Astrocyte of the cerebellum (primary cell): ENCODE data around the gene TOR2A.

ENCODE experiments used
- DNase-seq: peaks from one replicate; pipeline ENCODE4 v3.0.0-alpha.2; 2011; ENCODE audit warnings: low read depth
- H3K4me3 ChIP-seq: 2 replicates; pipeline ENCODE4 v1.5.1; 2011; ENCODE audit warnings: mild to moderate bottlenecking, low read depth, low read length, moderate library complexity
- in situ Hi-C: cut with HindIII; loops from 2 replicates; pipeline ENCODE4 v1.10.0; 2017; ENCODE audit warnings: low sequenced_read_pairs
- TF ChIP-seq, protein P1 (sequence below): IDR thresholded peaks from 2 replicates; pipeline ENCODE4 v1.5.1; 2012; ENCODE audit warnings: low read length, low read depth, moderate library complexity, mild to moderate bottlenecking; ENCODE audit errors: missing control alignments

TOR2A gene

DNA sequence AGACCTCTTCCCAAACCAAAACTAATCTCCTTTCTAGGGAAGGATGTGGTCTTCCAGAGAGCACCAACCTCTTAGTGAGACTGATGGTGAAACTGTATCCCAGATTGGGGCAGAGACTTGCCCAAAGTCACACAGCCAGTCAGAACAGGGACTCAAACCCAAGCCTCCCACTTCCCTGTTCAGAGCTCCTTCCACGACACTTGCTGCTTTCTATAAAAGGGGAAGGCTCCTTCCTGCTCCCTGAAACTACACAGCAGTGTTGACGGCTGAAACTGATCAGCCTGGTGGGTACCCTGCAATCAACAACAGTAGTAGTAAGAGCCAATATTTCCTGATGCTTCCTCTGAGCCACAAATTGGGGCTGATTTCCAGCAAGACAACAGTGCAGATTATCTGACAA lies 1.5 kb downstream of the TOR2A start:
- in situ Hi-C loops: no loop called here
- DNase-seq: no peak
- H3K4me3 ChIP-seq: no peak overlapping the region
- TF ChIP-seq, protein P1, sequence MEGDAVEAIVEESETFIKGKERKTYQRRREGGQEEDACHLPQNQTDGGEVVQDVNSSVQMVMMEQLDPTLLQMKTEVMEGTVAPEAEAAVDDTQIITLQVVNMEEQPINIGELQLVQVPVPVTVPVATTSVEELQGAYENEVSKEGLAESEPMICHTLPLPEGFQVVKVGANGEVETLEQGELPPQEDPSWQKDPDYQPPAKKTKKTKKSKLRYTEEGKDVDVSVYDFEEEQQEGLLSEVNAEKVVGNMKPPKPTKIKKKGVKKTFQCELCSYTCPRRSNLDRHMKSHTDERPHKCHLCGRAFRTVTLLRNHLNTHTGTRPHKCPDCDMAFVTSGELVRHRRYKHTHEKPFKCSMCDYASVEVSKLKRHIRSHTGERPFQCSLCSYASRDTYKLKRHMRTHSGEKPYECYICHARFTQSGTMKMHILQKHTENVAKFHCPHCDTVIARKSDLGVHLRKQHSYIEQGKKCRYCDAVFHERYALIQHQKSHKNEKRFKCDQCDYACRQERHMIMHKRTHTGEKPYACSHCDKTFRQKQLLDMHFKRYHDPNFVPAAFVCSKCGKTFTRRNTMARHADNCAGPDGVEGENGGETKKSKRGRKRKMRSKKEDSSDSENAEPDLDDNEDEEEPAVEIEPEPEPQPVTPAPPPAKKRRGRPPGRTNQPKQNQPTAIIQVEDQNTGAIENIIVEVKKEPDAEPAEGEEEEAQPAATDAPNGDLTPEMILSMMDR: no peak

DNA sequence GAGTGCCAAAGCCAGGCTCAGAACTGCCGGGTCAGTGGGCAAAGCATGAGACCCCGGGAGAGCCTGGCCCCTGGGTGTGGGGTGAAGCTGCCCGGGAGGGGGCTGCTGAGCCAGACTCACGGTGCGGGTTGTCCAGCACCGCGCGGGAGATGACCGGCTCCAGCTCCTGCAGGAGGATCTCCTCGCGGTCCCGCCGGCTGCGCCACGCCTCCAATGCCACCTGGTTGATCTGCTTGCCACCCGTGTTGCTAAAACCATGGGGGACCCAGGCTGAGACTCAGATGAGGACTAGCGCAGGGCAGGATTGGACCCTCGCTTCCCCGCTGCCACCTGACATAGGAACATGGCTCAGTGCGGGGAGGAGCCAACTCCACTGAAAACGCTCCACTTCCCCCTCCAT lies 2.6 kb downstream of the TOR2A start:
- in situ Hi-C loops: no loop called here
- H3K4me3 ChIP-seq: no peak overlapping the region
- no peak for DNase-seq
- TF ChIP-seq, protein P1: no peak

DNA sequence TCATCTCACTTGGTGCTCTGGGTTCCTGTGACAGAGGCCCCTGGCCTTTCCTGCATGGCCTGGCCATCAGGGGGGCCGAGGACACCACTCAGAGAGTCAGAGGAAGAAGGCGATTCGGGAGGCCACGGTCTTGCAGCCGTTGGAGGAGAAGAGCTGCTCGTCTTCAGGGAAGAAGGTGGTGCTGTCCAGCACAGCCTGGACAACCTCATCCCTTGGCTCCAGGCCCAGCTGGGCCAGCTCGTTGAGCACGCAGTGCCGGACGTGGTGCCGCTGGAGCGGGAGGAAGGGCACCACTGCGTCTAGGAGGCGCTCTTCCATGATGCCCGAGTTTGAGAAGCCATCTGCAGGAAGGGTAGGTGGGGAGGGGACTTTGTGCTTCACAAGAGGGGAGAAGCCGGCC lies 3.2 kb downstream of the TOR2A start:
- TF ChIP-seq, protein P1: no peak
- no peak overlapping the region for H3K4me3 ChIP-seq
- no peak for DNase-seq
- in situ Hi-C loops: no loop called here

DNA sequence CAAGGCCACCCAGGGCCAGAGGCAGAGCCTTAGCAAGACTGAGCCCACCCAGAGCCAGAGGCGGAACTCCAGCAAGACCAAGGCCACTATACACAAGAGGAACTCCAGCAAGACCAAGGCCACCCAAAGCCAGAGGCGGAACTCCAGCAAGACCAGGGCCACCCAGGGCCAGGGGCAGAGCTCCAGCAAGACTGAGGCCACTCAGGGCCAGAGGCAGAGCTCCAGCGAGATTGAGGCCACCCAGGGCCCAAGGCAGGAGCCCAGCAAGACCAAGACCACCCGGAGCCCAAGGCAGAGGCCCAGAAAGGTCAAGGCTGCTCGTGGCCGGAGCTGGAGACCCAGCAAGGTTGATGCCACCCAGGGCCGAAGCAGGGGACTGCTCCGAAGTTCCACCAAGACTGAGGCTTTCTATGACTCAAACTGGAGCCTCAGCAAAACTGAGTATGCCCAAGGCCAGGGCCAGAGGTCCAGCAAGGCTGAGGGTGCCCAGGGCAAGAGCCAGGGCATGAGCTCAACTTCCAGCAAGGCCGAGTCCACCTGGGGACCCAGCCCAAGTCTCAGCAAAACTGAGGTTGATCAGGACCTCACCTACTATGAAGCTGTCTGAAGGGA lies 4.2 kb downstream of the TOR2A start:
- no peak overlapping the region for H3K4me3 ChIP-seq
- TF ChIP-seq, protein P1: no peak
- in situ Hi-C loops: no loop called here
- no peak for DNase-seq

DNA sequence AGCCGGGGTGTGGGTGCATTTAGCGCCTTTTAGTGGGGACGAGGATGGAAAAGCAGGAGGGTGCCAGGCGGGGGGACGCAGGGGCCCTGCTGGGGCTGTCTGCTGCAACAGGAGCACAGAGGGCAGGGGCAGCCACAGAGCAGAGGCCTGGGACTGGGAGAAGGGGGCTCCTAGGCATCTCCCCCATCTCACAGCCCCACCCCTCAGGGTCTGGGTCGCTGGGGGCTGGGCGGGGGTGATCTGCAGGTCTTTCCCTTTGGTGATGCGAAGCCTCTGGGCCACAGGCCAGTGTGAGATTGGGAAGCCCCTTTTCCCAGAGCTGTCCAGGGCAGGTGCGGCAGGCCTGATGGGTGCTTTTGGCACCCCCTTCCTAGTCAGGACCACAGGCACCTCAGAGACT lies 4.8 kb downstream of the TOR2A start:
- in situ Hi-C loops: no loop called here
- TF ChIP-seq, protein P1: no peak
- DNase-seq: no peak
- no peak overlapping the region for H3K4me3 ChIP-seq

DNA sequence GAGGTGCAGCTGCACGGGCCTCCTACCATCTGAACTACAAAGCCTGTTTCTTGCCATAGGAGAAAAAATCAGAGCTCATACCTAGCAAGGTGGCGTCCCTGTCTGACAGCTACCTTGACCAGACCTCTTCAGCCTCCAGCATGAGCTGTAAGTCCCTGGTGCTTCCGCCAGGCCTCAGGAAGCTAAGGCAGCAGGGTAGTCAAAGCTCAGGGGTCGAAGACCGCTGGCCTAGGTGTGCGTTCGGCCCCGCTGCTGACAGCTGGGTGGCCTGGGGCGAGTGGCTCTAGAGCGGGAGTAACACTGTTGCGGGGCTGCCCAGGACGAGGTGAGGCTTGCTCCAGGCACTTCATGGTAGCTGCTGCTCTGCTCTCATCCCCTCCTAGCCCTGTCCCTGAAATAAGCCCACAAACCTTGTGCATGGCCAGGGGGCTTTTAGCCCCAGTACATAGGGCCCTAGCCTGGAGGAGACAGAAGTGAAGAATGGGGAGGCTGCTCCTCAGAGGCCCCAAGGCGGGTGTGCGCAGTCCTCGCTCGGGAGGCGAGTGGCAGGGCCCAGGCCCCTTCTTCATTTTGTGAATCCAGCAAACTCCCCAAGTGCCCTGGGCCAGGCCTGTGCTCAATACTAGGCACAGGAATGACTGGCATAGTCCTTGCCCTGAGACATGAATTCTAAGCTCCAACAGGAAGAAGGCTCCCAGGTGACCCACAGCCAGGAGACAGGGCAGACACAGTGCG lies 5.4 kb downstream of the TOR2A start:
- TF ChIP-seq, protein P1: no peak
- no peak overlapping the region for H3K4me3 ChIP-seq
- DNase-seq: no peak
- in situ Hi-C loops: no loop called here
